HG03135 (cell line): ENCODE results near the gene NEURL2.
"Not testable (repeated sequence)": the region's sequence is repeated elsewhere in the genome, so short reads cannot be mapped to it uniquely, and the experiment has no call there.

ENCODE experiments used
- ATAC-seq: cut with Tn5 transposase; IDR thresholded peaks from one replicate; pipeline ENCODE4 v1.9.1; 2021; ENCODE audit warnings: mild to moderate bottlenecking, moderate library complexity; ENCODE audit not compliant: unreplicated experiment

Gene NEURL2

GRCh38 chr20:45874576-45874975, 16.4 kb downstream of the NEURL2 start:
- ATAC-seq = no peak

- not testable (repeated sequence) for ATAC-seq
Observed at GRCh38 chr20:45874104-45874481, 16.9 kb downstream of the NEURL2 start.

- ATAC-seq = no peak
Observed at GRCh38 chr20:45873409-45874103, 17.5 kb downstream of the NEURL2 start.

- ATAC-seq = no peak
Observed at GRCh38 chr20:45872626-45873025, 18.4 kb downstream of the NEURL2 start.

- no peak for ATAC-seq
Observed at GRCh38 chr20:45867819-45868176, 23.2 kb downstream of the NEURL2 start.

- no peak for ATAC-seq
Observed at GRCh38 chr20:45867136-45867818, 23.7 kb downstream of the NEURL2 start.

GRCh38 chr20:45866454-45866853, 24.6 kb downstream of the NEURL2 start:
- no peak for ATAC-seq

GRCh38 chr20:45863543-45864470, 27.2 kb downstream of the NEURL2 start:
- no peak for ATAC-seq

- no peak for ATAC-seq
Observed at GRCh38 chr20:45861221-45862075, 29.6 kb downstream of the NEURL2 start.

GRCh38 chr20:45860560-45861220, 30.3 kb downstream of the NEURL2 start:
- no peak for ATAC-seq

- no peak for ATAC-seq
Observed at GRCh38 chr20:45859916-45860315, 31.1 kb downstream of the NEURL2 start.

GRCh38 chr20:45857882-45858216, 33.2 kb downstream of the NEURL2 start:
- ATAC-seq = peak; percentile 7

- peak; percentile 96 for ATAC-seq
Observed at GRCh38 chr20:45857114-45857881, 33.7 kb downstream of the NEURL2 start, which contains the start of the genes ACOT8 and ZSWIM3. TSS of gene ACOT8 (minus strand) at chr20:45857392. CDS start at chr20:45857315, 77 bp downstream. TSS of gene ZSWIM3 (plus strand) at chr20:45857614. CDS start at chr20:45857826, 212 bp downstream.

- no peak for ATAC-seq
Observed at GRCh38 chr20:45853484-45853883, 37.5 kb downstream of the NEURL2 start.

GRCh38 chr20:45852326-45852725, 38.7 kb downstream of the NEURL2 start:
- no peak for ATAC-seq

GRCh38 chr20:45851501-45851900, 39.5 kb downstream of the NEURL2 start:
- no peak for ATAC-seq

GRCh38 chr20:45850926-45851325, 40.1 kb downstream of the NEURL2 start:
- ATAC-seq = no peak

- no peak for ATAC-seq
Observed at GRCh38 chr20:45850238-45850637, 40.8 kb downstream of the NEURL2 start.

GRCh38 chr20:45848969-45849582, 41.9 kb downstream of the NEURL2 start:
- no peak for ATAC-seq
